GM12878 (cell line): ENCODE results near the gene TNPO2. TPM values are rescaled to one million over a fixed set of nuclear protein-coding genes. Genes with fewer than 3 reads are reported as not detected.

Source experiments
- ATAC-seq: fragments of 200-7000 bp; cut with Tn5 transposase; 3 replicates; pipeline ENCODE4 v1.9.1; 2020; ENCODE audit warnings: mild to moderate bottlenecking, moderate library complexity
- BruUV-seq: library from RNA; stranded (reverse); fragments of 400-500 nt; replicated peaks from 2 replicates; lab custom pipeline; 2021; lab: Mats Ljungman, UMichigan
- CTCF ChIA-PET: fragments of 300-600 bp; sonication (Branson Sonifier 250); formaldehyde crosslinking; extraction: SDS; loops from one replicate; lab custom pipeline; 2021; ENCODE audit warnings: inconsistent platforms; lab: Yijun Ruan, JAX
- POLR2A ChIA-PET: fragments of 350-600 bp; formaldehyde crosslinking; extraction: SDS; loops from one replicate; lab custom pipeline; 2021; ENCODE audit warnings: inconsistent platforms; lab: Charles Lee
- RAD21 ChIA-PET: fragments of 300-600 bp; sonication (Branson Sonifier 250); formaldehyde crosslinking; loops from one replicate; lab custom pipeline; 2023; ENCODE audit warnings: antibody characterized with exemption; ENCODE audit not compliant: unreplicated experiment; lab: Charles Lee
- SMC1A ChIA-PET: fragments of 300-600 bp; sonication (Branson Sonifier 250); formaldehyde crosslinking; loops from one replicate; lab custom pipeline; 2023; ENCODE audit not compliant: unreplicated experiment, uncharacterized antibody; lab: Charles Lee
- DNase-seq: peaks from one replicate; pipeline ENCODE4 v3.0.0-alpha.2; 2011; ENCODE audit warnings: low read depth, low spot score
- FAIRE-seq: peaks from 3 replicates; lab custom pipeline; 2011; peaks lifted over from hg19 to GRCh38; lab: Jason Lieb, UNC
- H2AFZ ChIP-seq: 2 replicates; pipeline ENCODE4 v1.6.0; 2011; ENCODE audit warnings: low read depth, low read length, control low read depth; ENCODE audit not compliant: control insufficient read depth
- H3K27ac ChIP-seq: 2 replicates; pipeline ENCODE4 v1.5.1; 2011; ENCODE audit warnings: control low read depth; ENCODE audit not compliant: control insufficient read depth, insufficient read depth
- H3K27me3 ChIP-seq, 2 experiments: replicated peaks in 1 of 2; 2 replicates each; pipeline versions ENCODE4 v1.6.0 to v1.6.1; 2011; ENCODE audit warnings: low read length in 1 of 2; ENCODE audit not compliant: control insufficient read depth in 2 of 2, insufficient read depth in 2 of 2
- H3K36me3 ChIP-seq, 2 experiments: 2 replicates each; pipeline ENCODE4 v1.5.1; 2011; ENCODE audit warnings: low read length in 1 of 2; ENCODE audit not compliant: control insufficient read depth in 2 of 2, insufficient read depth in 2 of 2
- H3K4me1 ChIP-seq: 2 replicates; pipeline ENCODE4 v1.6.1; 2011; ENCODE audit warnings: mild to moderate bottlenecking, low read length, moderate library complexity, mixed read lengths; ENCODE audit not compliant: control insufficient read depth, insufficient read depth
- H3K4me2 ChIP-seq: 2 replicates; pipeline ENCODE4 v1.6.0; 2011; ENCODE audit warnings: control low read depth; ENCODE audit not compliant: control insufficient read depth, insufficient read depth
- H3K4me3 ChIP-seq: fragments of 200-600 bp; sonication (generic); 2 replicates; pipeline ENCODE4 v1.5.1; 2016
- H3K79me2 ChIP-seq: 2 replicates; pipeline ENCODE4 v1.6.0; 2011; ENCODE audit warnings: low read length; ENCODE audit not compliant: control insufficient read depth, insufficient read depth
- H3K9ac ChIP-seq: 2 replicates; pipeline ENCODE4 v1.8.0; 2011; ENCODE audit warnings: low read length, control low read depth, mixed read lengths; ENCODE audit not compliant: control insufficient read depth, insufficient read depth
- H3K9me3 ChIP-seq: replicated peaks from 3 replicates; pipeline ENCODE4 v1.5.1; 2011; ENCODE audit warnings: mild to moderate bottlenecking, low read length; ENCODE audit not compliant: control insufficient read depth, insufficient read depth
- H4K20me1 ChIP-seq: 2 replicates; pipeline ENCODE4 v1.6.0; 2011; ENCODE audit not compliant: control insufficient read depth, insufficient read depth
- ATF2 ChIP-seq: IDR thresholded peaks from 2 replicates; pipeline ENCODE4 v1.6.1; 2012; ENCODE audit warnings: low read length, inconsistent platforms
- E2F4 ChIP-seq: IDR thresholded peaks from 2 replicates; pipeline ENCODE4 v1.6.1; 2012; ENCODE audit warnings: low read depth, low read length, improper control_type of control experiment
- FOXK2 ChIP-seq: fragments of 450-650 bp; IDR thresholded peaks from 2 replicates; pipeline ENCODE4 v1.6.1; 2017; ENCODE audit warnings: mild to moderate bottlenecking, moderate library complexity
- PRDM15 ChIP-seq: fragments of 450-650 bp; formaldehyde crosslinking; IDR thresholded peaks from 2 replicates; pipeline ENCODE4 v1.4.0; 2020; ENCODE audit warnings: mild to moderate bottlenecking, moderate library complexity
- RUNX3 ChIP-seq: IDR thresholded peaks from 2 replicates; pipeline ENCODE4 v1.6.1; 2012; ENCODE audit warnings: low read length, inconsistent platforms
- SPI1 ChIP-seq: IDR thresholded peaks from 2 replicates; pipeline ENCODE4 v1.6.1; 2011; ENCODE audit warnings: low read depth, mild to moderate bottlenecking, low read length, moderate library complexity, borderline replicate concordance; ENCODE audit not compliant: insufficient read depth
- ZBTB40 ChIP-seq: fragments of 450-650 bp; IDR thresholded peaks from 2 replicates; pipeline ENCODE4 v1.6.1; 2016; ENCODE audit warnings: mild to moderate bottlenecking, moderate library complexity, borderline replicate concordance
- ZNF274 ChIP-seq: IDR thresholded peaks from one replicate; pipeline ENCODE4 v1.8.0; 2011; ENCODE audit not compliant: insufficient read length, insufficient read depth
- WGBS: methylation state at CpG from one replicate; pipeline ENCODE4 v1.1.6; 2016; ENCODE audit warnings: low lambda C conversion rate; ENCODE audit not compliant: insufficient replicate concordance, insufficient coverage; ENCODE audit errors: missing lambda C conversion rate; 5-methylcytosine and 5-hydroxymethylcytosine counted together
- in situ Hi-C: fragments of 300-500 bp; cut with MboI; formaldehyde crosslinking; loops from 9 replicates; pipeline ENCODE4 v1.14.3; 2018; ENCODE audit warnings: mixed read lengths
- intact Hi-C: fragments of 100-400 bp; cut with micrococcal nuclease; formaldehyde crosslinking; loops from one replicate; pipeline ENCODE4 v1.14.2; 2022; ENCODE audit not compliant: unreplicated experiment
- polyA plus RNA-seq, 11 experiments: library from polyadenylated mRNA; depleted of rRNA in 4 of 11; unstranded in 6 of 11; stranded (reverse) in 5 of 11; fragments of >200 nt; fragmentation: Nextera tagmentation in 4 of 11; fragmentation: Illumina TruSeq in 1 of 11; extraction: Ambion mirVana in 4 of 11; extraction: Trizol in 1 of 11; gene quantifications; 1 replicate in 1 of 11; 2 replicates in 10 of 11; pipeline versions ENCODE4 v1.2.1 to v1.2.3, GENCODE V29; 2011 to 2016; ENCODE audit warnings: inconsistent platforms in 2 of 11, missing spikeins in 2 of 11, low read depth in 1 of 11
- total RNA-seq, 4 experiments: library from RNA; depleted of rRNA in 3 of 4; stranded (reverse); fragments of >200 nt in 3 of 4; fragmentation: Illumina TruSeq in 1 of 4; extraction: Trizol in 1 of 4; gene quantifications; 2 replicates each; pipeline versions ENCODE4 v1.2.1 to v1.2.3, GENCODE V29; 2013 to 2021

Gene TNPO2
- total and polyA plus RNA-seq, 10 of the 15 experiments (the other 5 are each of a cell fraction or from before 2014, with no cell fraction given): 5.5 to 99.7 (median 29.6) TPM

GRCh38 chr19:12715102-12715501 is 8.6 kb downstream of the TNPO2 start:
- RAD21 ChIA-PET: no interaction called here
- H3K27ac ChIP-seq: no peak overlapping the region
- H3K9ac ChIP-seq: no peak overlapping the region
- H3K36me3 ChIP-seq: peaks cover 24 to 39% of the 10 kb centered on the region in 2 experiments
- H3K4me2 ChIP-seq: no peak overlapping the region
- no peaks in the 10 kb centered on the region for H4K20me1 ChIP-seq
- TF ChIP-seq FOXK2 (no peak), E2F4 (no peak), ZBTB40 (no peak), ATF2 (no peak), SPI1 (no peak), PRDM15 (CRISPR knock-in tag) (no peak), RUNX3 (no peak), ZNF274 (no peak)
- H2AFZ ChIP-seq: no peak overlapping the region
- ATAC-seq (no peak), FAIRE-seq (no peak), DNase-seq (no peak)
- H3K9me3 ChIP-seq: no peaks in the 10 kb centered on the region
- WGBS: 99% methylated on average over 15 of the region's 15 CpGs
- CTCF ChIA-PET: interaction anchor here (2.6 to 3.0 kb wide), 2 partner anchors 40 to 43 kb away, joined by 15 to 27 read pairs; no protein-coding TSS in a partner anchor
- H3K4me1 ChIP-seq: no peaks in the 10 kb centered on the region
- no TSS peak for BruUV-seq
- POLR2A ChIA-PET: no interaction called here
- peaks cover 18% of the 10 kb centered on the region for H3K79me2 ChIP-seq
- in situ Hi-C loops: no loop called here
- no peaks in the 10 kb centered on the region for H3K27me3 ChIP-seq
- H3K4me3 ChIP-seq: no peak overlapping the region
- SMC1A ChIA-PET: no interaction called here
- intact Hi-C loops: no loop called here
